ENCODE measurements around the gene PSME1.
A peak's percentile ranks its signal among the peaks of the same experiment; 100 is the strongest.

DNA sequence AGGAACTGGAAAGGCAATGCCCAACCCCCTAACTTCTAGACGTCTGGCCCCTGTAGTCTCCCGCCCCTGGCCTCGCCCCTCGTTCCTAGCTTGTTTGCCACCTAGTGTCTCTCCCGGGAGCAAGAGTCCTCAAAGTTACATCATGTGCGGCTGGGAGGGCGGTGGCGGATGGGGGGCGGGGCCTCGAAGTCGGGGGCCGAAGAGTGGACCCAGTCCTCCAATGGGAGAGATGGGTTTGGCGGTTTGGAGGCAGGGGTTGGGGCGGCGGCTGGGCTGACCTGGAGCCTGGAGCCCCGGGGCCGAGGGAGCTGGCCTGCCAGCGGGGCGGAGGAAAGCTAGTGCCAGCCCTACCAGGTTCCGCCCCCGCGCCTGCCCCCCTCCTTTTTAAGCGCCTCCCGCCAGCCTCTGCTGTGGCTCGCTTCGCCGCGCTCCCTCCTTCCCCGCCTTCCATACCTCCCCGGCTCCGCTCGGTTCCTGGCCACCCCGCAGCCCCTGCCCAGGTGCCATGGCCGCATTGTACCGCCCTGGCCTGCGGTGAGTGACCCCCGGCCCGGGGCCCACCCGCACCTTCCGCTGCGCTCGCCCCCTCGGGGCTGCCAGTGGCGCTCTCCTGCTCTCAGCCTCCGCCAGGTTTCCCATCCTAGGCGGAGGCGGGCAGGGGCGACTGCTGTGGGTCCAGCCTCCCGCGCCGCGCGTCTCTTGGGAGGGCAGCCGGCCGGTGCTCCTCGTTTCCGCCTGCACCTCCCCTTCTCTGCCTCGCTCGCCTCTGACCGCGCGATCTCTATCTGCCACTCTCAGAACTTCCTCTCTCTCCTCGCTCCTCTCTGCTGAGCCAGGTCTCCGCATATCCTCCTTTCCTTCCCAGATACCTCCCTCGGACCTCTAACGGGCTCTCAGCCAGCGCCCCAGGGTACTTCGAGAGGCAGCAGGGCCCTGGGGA, 41.8 kb upstream of the PSME1 start, which contains the start of gene PCK2:
- TF ChIP-seq POLR2AphosphoS5 (IDR thresholded peaks at IDR 0.05; ENCODE audit: borderline replicate concordance, low read depth, low read length): peak; percentile 81
- no peak for TF ChIP-seq EZH2 (IDR thresholded peaks at IDR 0.05)
- no peak for TF ChIP-seq FOXP2 (optimal IDR thresholded peaks at IDR 0.05; ENCODE audit: control extremely low read depth, extremely low read length, insufficient read depth)

Measured in SK-N-MC (cell line).